ENCODE measurements around the gene NUDT8. TPM values are rescaled to one million over a fixed set of nuclear protein-coding genes. Genes with fewer than 3 reads are reported as not detected.

The NUDT8 gene
- total and polyA plus RNA-seq, 2 of the 8 experiments (the other 6 are each of a cell fraction or from before 2014, with no cell fraction given): 7.2 to 8.3 TPM

DNA sequence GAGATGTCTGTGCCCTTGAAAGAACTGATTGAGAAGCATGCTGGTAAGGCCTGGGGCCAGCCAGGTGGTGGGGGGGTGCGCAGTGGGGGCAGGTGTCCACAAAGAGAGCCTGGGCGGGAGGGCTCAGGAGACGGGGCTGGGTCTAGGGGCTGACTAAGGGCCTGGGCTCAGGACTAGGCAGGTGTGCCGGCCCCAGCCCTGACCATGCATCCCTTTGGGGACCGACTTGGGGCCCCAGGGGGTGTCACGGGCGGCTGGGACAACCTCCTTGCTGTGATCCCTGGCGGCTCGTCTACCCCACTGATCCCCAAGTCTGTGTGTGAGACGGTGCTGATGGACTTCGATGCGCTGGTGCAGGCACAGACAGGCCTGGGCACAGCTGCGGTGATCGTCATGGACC lies 18.6 kb downstream of the NUDT8 start:
- FAIRE-seq (no peak), DNase-seq (ENCODE audit: low read depth in 1 of 2, low spot score in 2 of 2) (no peak)
- Histone ChIP-seq H3K9ac (replicated peaks in 1 of 4; ENCODE audit: extremely low read depth in 1 of 4, low read depth in 3 of 4, low read length in 3 of 4) (no peak overlapping the region), H3K27ac (ENCODE audit: low read depth, low read length) (no peak overlapping the region), H3K79me2 (ENCODE audit: control insufficient read depth in 1 of 2, insufficient read depth in 2 of 2, low read length in 2 of 2) (peaks cover 0 to 8% of the 10 kb centered on the region in 2 experiments; a peak in 1 of 4 replicates), H2BK20ac (ENCODE audit: low read length) (no peak overlapping the region), H4K91ac (replicated peaks; ENCODE audit: insufficient read length, low read length) (no peak overlapping the region), H3K79me1 (ENCODE audit: low read depth, low read length) (no peaks in the 10 kb centered on the region), H2BK15ac (ENCODE audit: low read length) (no peak overlapping the region), H2AK5ac (ENCODE audit: low read depth, low read length) (no peak overlapping the region), H2BK5ac (ENCODE audit: low read depth, low read length) (no peak overlapping the region), H3K23me2 (ENCODE audit: low read depth, low read length) (peaks cover 8% of the 10 kb centered on the region; the same call in 1 of the 2 replicates), H4K20me1 (replicated peaks in 1 of 2; ENCODE audit: control insufficient read depth in 1 of 2, insufficient read depth in 2 of 2, low read length in 2 of 2) (peaks cover 0 to 6% of the 10 kb centered on the region in 2 experiments), H2BK120ac (replicated peaks; ENCODE audit: low read depth, low read length) (no peak overlapping the region), H3K4ac (replicated peaks; ENCODE audit: insufficient read length, low read depth, low read length) (no peak overlapping the region), H3K14ac (ENCODE audit: insufficient read length) (no peak overlapping the region), H4K8ac (ENCODE audit: extremely low read depth, insufficient read depth, low read length) (no peak overlapping the region), H3K18ac (ENCODE audit: extremely low read depth, low read length) (no peak overlapping the region), H3K56ac (replicated peaks; ENCODE audit: insufficient read length, low read depth, low read length) (no peak overlapping the region), H2AFZ (ENCODE audit: low read length) (no peak overlapping the region), H3K4me3 (ENCODE audit: extremely low read depth in 1 of 4, insufficient read depth in 2 of 4, low read depth in 3 of 4, low read length in 4 of 4) (no peak overlapping the region), H3K4me1 (replicated peaks in 1 of 4; ENCODE audit: control insufficient read depth in 3 of 4, insufficient read depth in 4 of 4, low read length in 3 of 4) (peaks cover 0 to 34% (median 23%) of the 10 kb centered on the region in 4 experiments; a peak in 6 of 7 replicates), H4K5ac (ENCODE audit: insufficient read length, low read depth, low read length) (no peak overlapping the region), H3K36me3 (ENCODE audit: control insufficient read depth in 2 of 4, insufficient read depth in 4 of 4, low read length in 3 of 4) (peaks cover 5 to 19% (median 12%) of the 10 kb centered on the region in 4 experiments; a peak in 7 of 8 replicates), H3K27me3 (replicated peaks in 1 of 4; ENCODE audit: control insufficient read depth in 3 of 4, extremely low read depth in 1 of 4, insufficient read depth in 3 of 4, low read length in 3 of 4) (peaks cover 0 to 5% (median 3%) of the 10 kb centered on the region in 4 experiments; a peak in 4 of 7 replicates), H3K4me2 (ENCODE audit: insufficient read depth in 1 of 2, low read depth in 2 of 2, low read length in 2 of 2) (no peak overlapping the region), H2BK12ac (ENCODE audit: low read depth, low read length) (no peak overlapping the region), H3K9me3 (ENCODE audit: insufficient read depth in 2 of 2, low read depth in 1 of 2, low read length in 1 of 2) (no peaks in the 10 kb centered on the region), H3K23ac (ENCODE audit: insufficient read length) (no peak overlapping the region)
- no peak for TF ChIP-seq KDM5A (IDR thresholded peaks at IDR 0.05; ENCODE audit: low read length)
- no peak for TF ChIP-seq CREB1 (IDR thresholded peaks at IDR 0.05)
- no peak for TF ChIP-seq RXRA (IDR thresholded peaks at IDR 0.05; ENCODE audit: insufficient read depth, low read depth, low read length)
- TF ChIP-seq SAP30 (IDR thresholded peaks at IDR 0.05; ENCODE audit: insufficient read depth, insufficient replicate concordance, low read length): no peak
- WGBS, 2 experiments (ENCODE audit: extremely low coverage in 1 of 2, insufficient coverage in 1 of 2, insufficient read length in 1 of 2, insufficient replicate concordance in 2 of 2, low coverage in 1 of 2, low lambda C conversion rate in 2 of 2, missing lambda C conversion rate in 1 of 2): 96% methylated on average over 9 of the region's 14 CpGs; no CpG with 5 or more reads in 1 of the 2 experiments
- ChIA-PET CTCF (ENCODE audit: partially characterized antibody) (interaction anchor here (7.3 kb wide), 2 partner anchors 19 to 35 kb away, joined by 97 to 117 read pairs; partner anchors contain the start of gene NUDT8), POLR2A (ENCODE audit: partially characterized antibody) (interaction anchor here (1.6 kb wide), 1 partner anchor 11 kb away, joined by 4 read pairs; no protein-coding TSS in a partner anchor)
